ENCODE measurements around the gene CPHXL2.

The CPHXL2 gene

DNA sequence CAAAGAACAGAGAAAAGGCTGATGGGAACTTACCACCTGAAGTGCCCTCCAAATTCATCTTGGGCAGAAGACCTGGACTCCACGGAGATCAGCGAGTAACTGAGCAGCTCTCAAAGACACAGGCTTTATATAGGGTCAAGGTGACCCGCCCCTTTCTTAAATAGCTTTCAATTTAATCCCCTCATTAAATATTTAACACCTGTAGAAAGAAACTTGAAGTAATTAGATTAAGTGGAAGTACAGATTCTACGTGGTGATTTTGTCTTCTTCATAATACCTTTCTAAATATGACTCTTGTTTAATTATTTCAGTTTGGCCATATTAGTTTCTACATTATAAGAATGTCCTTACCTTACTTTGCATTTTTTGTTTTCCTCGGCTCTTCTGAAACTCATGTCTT lies 24.6 kb upstream of the CPHXL2 start, which contains the start of gene DUXB:
DUXB (minus strand) TSS at position 101 of the 400 bp plus-strand sequence; CDS start at position 58, 43 bp downstream.
- DNase-seq (ENCODE audit: low read depth): no peak
- H3K4me3 ChIP-seq (ENCODE audit: low read depth, low read length): no peak within 1 kb of the TSS

DNA sequence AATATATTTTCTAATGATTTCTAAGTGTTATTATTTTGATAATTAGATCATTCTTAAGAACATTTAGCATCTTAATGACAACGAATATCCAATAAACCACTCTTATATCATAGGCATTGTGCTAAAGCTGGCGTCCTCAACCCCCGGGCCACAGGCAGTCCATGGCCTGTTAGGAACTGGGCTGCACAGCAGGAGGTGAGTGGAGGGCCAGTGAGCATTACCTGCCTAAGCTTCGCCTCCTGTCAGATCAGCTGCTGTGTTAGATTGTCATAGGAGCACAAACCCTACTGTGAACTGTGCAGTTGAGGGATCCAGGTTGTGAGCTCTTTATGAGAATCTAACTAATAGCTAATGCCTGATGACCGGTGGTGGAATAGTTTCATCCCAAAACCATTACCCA lies 20.8 kb upstream of the CPHXL2 start:
- TF ChIP-seq, protein P1, sequence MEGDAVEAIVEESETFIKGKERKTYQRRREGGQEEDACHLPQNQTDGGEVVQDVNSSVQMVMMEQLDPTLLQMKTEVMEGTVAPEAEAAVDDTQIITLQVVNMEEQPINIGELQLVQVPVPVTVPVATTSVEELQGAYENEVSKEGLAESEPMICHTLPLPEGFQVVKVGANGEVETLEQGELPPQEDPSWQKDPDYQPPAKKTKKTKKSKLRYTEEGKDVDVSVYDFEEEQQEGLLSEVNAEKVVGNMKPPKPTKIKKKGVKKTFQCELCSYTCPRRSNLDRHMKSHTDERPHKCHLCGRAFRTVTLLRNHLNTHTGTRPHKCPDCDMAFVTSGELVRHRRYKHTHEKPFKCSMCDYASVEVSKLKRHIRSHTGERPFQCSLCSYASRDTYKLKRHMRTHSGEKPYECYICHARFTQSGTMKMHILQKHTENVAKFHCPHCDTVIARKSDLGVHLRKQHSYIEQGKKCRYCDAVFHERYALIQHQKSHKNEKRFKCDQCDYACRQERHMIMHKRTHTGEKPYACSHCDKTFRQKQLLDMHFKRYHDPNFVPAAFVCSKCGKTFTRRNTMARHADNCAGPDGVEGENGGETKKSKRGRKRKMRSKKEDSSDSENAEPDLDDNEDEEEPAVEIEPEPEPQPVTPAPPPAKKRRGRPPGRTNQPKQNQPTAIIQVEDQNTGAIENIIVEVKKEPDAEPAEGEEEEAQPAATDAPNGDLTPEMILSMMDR (IDR thresholded peaks at IDR 0.05; ENCODE audit: insufficient read depth, low read depth, low read length, missing control alignments): no peak
- DNase-seq (ENCODE audit: low read depth): no peak
- H3K4me3 ChIP-seq (ENCODE audit: low read depth, low read length): no peak overlapping the region

More for the DNA sequence above, 24.6 kb upstream of the CPHXL2 start, which contains the start of gene DUXB:
- TF ChIP-seq, protein P1 (IDR thresholded peaks at IDR 0.05; ENCODE audit: insufficient read depth, low read depth, low read length, missing control alignments): no peak

DNA sequence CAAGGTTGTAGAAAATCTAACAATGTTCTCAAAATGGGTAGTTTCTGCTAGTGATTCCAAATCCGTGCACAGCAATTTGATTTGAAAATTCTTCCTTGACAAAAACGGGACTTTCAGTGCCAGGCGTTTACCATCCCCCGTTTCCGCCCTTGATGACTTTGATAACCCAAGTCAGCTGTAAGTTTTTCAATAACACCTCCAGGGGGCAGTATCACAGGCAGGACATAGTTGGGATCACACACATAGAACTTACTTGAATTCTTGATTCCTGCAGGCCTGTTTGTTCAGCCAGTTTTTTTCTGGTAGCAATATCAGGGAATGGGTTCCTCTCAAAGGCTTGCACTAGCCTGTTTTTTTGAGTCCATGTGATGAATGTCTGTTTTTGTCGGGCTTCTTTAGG lies 18.9 kb upstream of the CPHXL2 start:
- TF ChIP-seq, protein P1 (IDR thresholded peaks at IDR 0.05; ENCODE audit: insufficient read depth, low read depth, low read length, missing control alignments): no peak
- DNase-seq (ENCODE audit: low read depth): peak; percentile 21
- no peak overlapping the region for H3K4me3 ChIP-seq (ENCODE audit: low read depth, low read length)

DNA sequence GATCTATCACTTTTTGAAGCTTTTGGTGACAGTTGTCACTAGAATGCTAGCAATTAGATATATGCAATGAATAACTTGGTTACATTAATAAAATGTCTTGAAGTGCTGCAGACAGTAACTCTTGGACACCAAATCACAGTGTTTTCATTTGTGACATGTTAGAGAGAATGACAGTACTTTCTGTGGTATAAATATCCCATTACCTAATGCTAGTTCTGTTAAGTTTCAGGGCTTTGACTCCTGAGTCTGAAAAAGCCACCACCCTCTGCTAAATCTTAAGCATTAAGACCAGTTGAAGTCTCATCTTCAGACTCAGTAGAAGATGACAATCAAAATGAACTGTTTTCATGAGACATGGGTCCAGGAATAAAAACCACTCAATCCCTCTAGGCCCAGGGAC lies 10.6 kb upstream of the CPHXL2 start:
- TF ChIP-seq, protein P1 (IDR thresholded peaks at IDR 0.05; ENCODE audit: insufficient read depth, low read depth, low read length, missing control alignments): no peak
- no peak overlapping the region for H3K4me3 ChIP-seq (ENCODE audit: low read depth, low read length)
- peak; percentile 1 for DNase-seq (ENCODE audit: low read depth)

DNA sequence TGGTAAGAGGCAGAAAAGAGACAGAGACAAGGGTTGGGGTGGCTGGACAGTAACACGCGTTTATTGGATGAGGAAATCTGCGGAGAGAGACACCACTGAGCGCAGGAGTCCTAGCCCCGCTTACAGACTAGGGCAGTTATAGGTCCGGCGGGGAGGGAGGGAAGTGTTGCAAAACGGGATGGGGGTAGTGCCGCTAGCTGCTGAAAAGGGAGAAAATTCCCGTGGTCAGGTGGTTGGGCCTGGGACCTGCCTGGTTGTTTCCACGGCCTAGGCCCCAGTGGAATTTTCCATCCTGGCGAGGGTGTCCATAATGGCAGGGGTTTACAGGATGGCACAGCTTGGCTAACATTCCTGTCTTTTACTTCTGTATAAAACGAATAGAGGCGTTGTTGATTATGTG lies 5.5 kb upstream of the CPHXL2 start:
- no peak for DNase-seq (ENCODE audit: low read depth)
- TF ChIP-seq, protein P1 (IDR thresholded peaks at IDR 0.05; ENCODE audit: insufficient read depth, low read depth, low read length, missing control alignments): no peak

GRCh38 chr16:75679366-75679765 lies 2.6 kb upstream of the CPHXL2 start:
- no peak overlapping the region for H3K4me3 ChIP-seq (ENCODE audit: low read depth, low read length)
- TF ChIP-seq, protein P1 (IDR thresholded peaks at IDR 0.05; ENCODE audit: insufficient read depth, low read depth, low read length, missing control alignments): no peak
- no peak for DNase-seq (ENCODE audit: low read depth)

More for the DNA sequence above, 5.5 kb upstream of the CPHXL2 start:
- no peak overlapping the region for H3K4me3 ChIP-seq (ENCODE audit: low read depth, low read length)

DNA sequence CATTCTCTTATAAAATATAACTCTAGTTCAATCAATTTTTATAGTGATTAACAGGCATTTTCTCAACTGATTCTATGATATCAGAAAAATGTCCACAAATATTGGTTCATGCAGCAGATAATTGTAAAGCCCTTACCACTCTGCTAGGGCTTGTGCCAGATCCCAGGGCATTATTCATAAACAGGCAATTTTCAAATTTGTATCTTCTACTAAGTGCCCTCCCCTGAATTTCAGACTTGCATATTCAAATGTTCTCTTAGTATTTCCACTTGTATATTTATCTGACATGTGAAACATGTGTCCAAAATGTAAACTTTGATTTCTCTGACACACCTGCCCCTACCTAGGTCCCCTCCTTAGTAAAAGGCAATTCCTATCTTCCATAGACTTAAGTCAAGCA lies 9.3 kb downstream of the CPHXL2 start:
- TF ChIP-seq, protein P1 (IDR thresholded peaks at IDR 0.05; ENCODE audit: insufficient read depth, low read depth, low read length, missing control alignments): no peak
- DNase-seq (ENCODE audit: low read depth): no peak
- no peak overlapping the region for H3K4me3 ChIP-seq (ENCODE audit: low read depth, low read length)

Measured in GM12865 (cell line).